ENCODE data around the gene PACRG.

The PACRG gene

GRCh38 chr6:163092876-163093275, 365.1 kb downstream of the PACRG start:
- H3K27me3 Mint-ChIP-seq (ENCODE audit: low read depth, poor library complexity): peaks cover 3% of the 10 kb centered on the region
- no peak for TF ChIP-seq CTCF (IDR thresholded peaks at IDR 0.05)
- H3K4me3 Mint-ChIP-seq: no peak overlapping the region
- H3K4me1 Mint-ChIP-seq: peaks cover 17% of the 10 kb centered on the region
- H3K9me3 Mint-ChIP-seq: no peaks in the 10 kb centered on the region
- no peak overlapping the region for H3K27ac Mint-ChIP-seq
- no peak for DNase-seq
- no peaks in the 10 kb centered on the region for H3K36me3 Mint-ChIP-seq (ENCODE audit: low read depth)

GRCh38 chr6:163094881-163095280, 367.1 kb downstream of the PACRG start:
- Mint-ChIP-seq H3K4me1 (peaks cover 17% of the 10 kb centered on the region), H3K27ac (no peak overlapping the region), H3K4me3 (no peak overlapping the region), H3K27me3 (ENCODE audit: low read depth, poor library complexity) (peaks cover 3% of the 10 kb centered on the region), H3K36me3 (ENCODE audit: low read depth) (no peaks in the 10 kb centered on the region), H3K9me3 (no peaks in the 10 kb centered on the region)
- no peak for DNase-seq
- TF ChIP-seq CTCF (IDR thresholded peaks at IDR 0.05): no peak

- H3K27me3 Mint-ChIP-seq (ENCODE audit: low read depth, poor library complexity): peaks cover 3% of the 10 kb centered on the region
- H3K27ac Mint-ChIP-seq: peak overlapping the region; percentile 34
- no peak overlapping the region for H3K4me3 Mint-ChIP-seq
- H3K36me3 Mint-ChIP-seq (ENCODE audit: low read depth): no peaks in the 10 kb centered on the region
- H3K4me1 Mint-ChIP-seq: peaks cover 17% of the 10 kb centered on the region
- H3K9me3 Mint-ChIP-seq: no peaks in the 10 kb centered on the region
- no peak for DNase-seq
- TF ChIP-seq CTCF (IDR thresholded peaks at IDR 0.05): no peak
Measured at GRCh38 chr6:163095401-163095800, 367.6 kb downstream of the PACRG start.

GRCh38 chr6:163098827-163099479, 371.2 kb downstream of the PACRG start:
- no peak for DNase-seq
- no peak for TF ChIP-seq CTCF (IDR thresholded peaks at IDR 0.05)
- Mint-ChIP-seq H3K9me3 (no peaks in the 10 kb centered on the region), H3K36me3 (ENCODE audit: low read depth) (no peaks in the 10 kb centered on the region), H3K27ac (no peak overlapping the region), H3K4me3 (no peak overlapping the region), H3K27me3 (ENCODE audit: low read depth, poor library complexity) (peaks cover 3% of the 10 kb centered on the region), H3K4me1 (peaks cover 12% of the 10 kb centered on the region)

- Mint-ChIP-seq H3K9me3 (peaks cover 3% of the 10 kb centered on the region), H3K27ac (no peak overlapping the region), H3K36me3 (ENCODE audit: low read depth) (no peaks in the 10 kb centered on the region)
Measured at GRCh38 chr6:163099621-163100171, 371.9 kb downstream of the PACRG start.

More at GRCh38 chr6:163099621-163100171, 371.9 kb downstream of the PACRG start:
- Mint-ChIP-seq H3K27me3 (ENCODE audit: low read depth, poor library complexity) (peaks cover 3% of the 10 kb centered on the region), H3K4me3 (no peak overlapping the region), H3K4me1 (peaks cover 11% of the 10 kb centered on the region)
- DNase-seq: no peak
- no peak for TF ChIP-seq CTCF (IDR thresholded peaks at IDR 0.05)

Data from nephron progenitor cell (in vitro differentiated cells).